Inflammatory macrophage treated with lipopolysaccharide for 1 hour (primary cell): ENCODE data around the gene SEC14L1.
A peak's percentile ranks its signal among the peaks of the same experiment; 100 is the strongest.
"Not testable (repeated sequence)": the region's sequence is repeated elsewhere in the genome, so short reads cannot be mapped to it uniquely, and the experiment has no call there.

ENCODE experiments used
- DNase-seq, 2 donors: peaks; one replicate each; pipeline ENCODE4 v3.0.0-alpha.2; 2020 to 2022

The SEC14L1 gene

GRCh38 chr17:77142689-77143088 lies 1.9 kb downstream of the SEC14L1 start:
- DNase-seq: no peak

- DNase-seq: no peak
Measured at GRCh38 chr17:77143306-77143705, 2.5 kb downstream of the SEC14L1 start.

GRCh38 chr17:77144227-77144626 lies 3.5 kb downstream of the SEC14L1 start:
- no peak for DNase-seq

GRCh38 chr17:77145224-77145611 lies 4.4 kb downstream of the SEC14L1 start:
- DNase-seq: no peak

- peak in 1 of 2 donors; percentile 22 for DNase-seq
Measured at GRCh38 chr17:77145612-77146245, 5.0 kb downstream of the SEC14L1 start.

- DNase-seq: peak in 1 of 2 donors; percentile 26
Measured at GRCh38 chr17:77146246-77146632, 5.5 kb downstream of the SEC14L1 start.

- DNase-seq: no peak
Measured at GRCh38 chr17:77146882-77147281, 6.1 kb downstream of the SEC14L1 start.

GRCh38 chr17:77147357-77147801 lies 6.6 kb downstream of the SEC14L1 start:
- DNase-seq: no peak

- DNase-seq: no peak
Measured at GRCh38 chr17:77148077-77148939, 7.5 kb downstream of the SEC14L1 start.

GRCh38 chr17:77148940-77149510 lies 8.3 kb downstream of the SEC14L1 start:
- DNase-seq: no peak

- no peak for DNase-seq
Measured at GRCh38 chr17:77150196-77150595, 9.4 kb downstream of the SEC14L1 start.

- no peak for DNase-seq
Measured at GRCh38 chr17:77151186-77151585, 10.4 kb downstream of the SEC14L1 start.

- not testable (repeated sequence) for DNase-seq
Measured at GRCh38 chr17:77152056-77152455, 11.3 kb downstream of the SEC14L1 start.

- no peak for DNase-seq
Measured at GRCh38 chr17:77153472-77153871, 12.7 kb downstream of the SEC14L1 start.

GRCh38 chr17:77153999-77154586 lies 13.3 kb downstream of the SEC14L1 start:
- DNase-seq: no peak

GRCh38 chr17:77155125-77155524 lies 14.4 kb downstream of the SEC14L1 start:
- DNase-seq: no peak

GRCh38 chr17:77157766-77158165 lies 17.0 kb downstream of the SEC14L1 start:
- DNase-seq: peak; percentile 46 to 78

- DNase-seq: no peak
Measured at GRCh38 chr17:77160091-77160874, 19.5 kb downstream of the SEC14L1 start.

- DNase-seq: no peak
Measured at GRCh38 chr17:77160875-77161530, 20.2 kb downstream of the SEC14L1 start.

- no peak for DNase-seq
Measured at GRCh38 chr17:77161953-77162352, 21.2 kb downstream of the SEC14L1 start.

GRCh38 chr17:77163001-77163400 lies 22.2 kb downstream of the SEC14L1 start:
- DNase-seq: no peak
